Activated CD8-positive, alpha-beta T cell treated with anti-CD3 and anti-CD28 coated beads, Interleukin-2, amount 10 ng/mL, durations not matched to agents 7 days and 5 days (primary cell): Measurements from ENCODE around the gene CDCP1. TPM values are rescaled to one million over a fixed set of nuclear protein-coding genes. Genes with fewer than 3 reads are reported as not detected.
"Not testable (repeated sequence)": the region's sequence is repeated elsewhere in the genome, so short reads cannot be mapped to it uniquely, and the experiment has no call there.

Source experiments
- ATAC-seq: fragments of 150-1000 bp; cut with Tn5 transposase; one replicate; pipeline ENCODE4 v1.10.0; 2021; ENCODE audit warnings: moderate library complexity
- CTCF ChIA-PET: fragments of 350-600 bp; sonication (Branson Sonifier 250); formaldehyde crosslinking; loops from one replicate; lab custom pipeline; 2021; ENCODE audit warnings: antibody characterized with exemption; lab: Charles Lee
- POLR2A ChIA-PET: fragments of 350-600 bp; sonication (Branson Sonifier 250); formaldehyde crosslinking; loops from one replicate; lab custom pipeline; 2021; ENCODE audit warnings: antibody characterized with exemption; lab: Charles Lee
- DNase-seq: peaks from one replicate; pipeline ENCODE4 v3.0.0-alpha.2; 2020
- H3K27ac Mint-ChIP-seq: one replicate; pipeline ENCODE4 v1.8.0; 2021; ENCODE audit warnings: mild to moderate bottlenecking, mixed read lengths
- H3K27me3 Mint-ChIP-seq: one replicate; pipeline ENCODE4 v1.8.0; 2021; ENCODE audit warnings: low read depth, mixed read lengths
- H3K36me3 Mint-ChIP-seq: one replicate; pipeline ENCODE4 v1.8.0; 2021; ENCODE audit warnings: low read depth, mixed read lengths
- H3K4me1 Mint-ChIP-seq: one replicate; pipeline ENCODE4 v1.8.0; 2021; ENCODE audit warnings: low read depth, mixed read lengths
- H3K4me3 Mint-ChIP-seq: one replicate; pipeline ENCODE4 v1.8.0; 2021; ENCODE audit warnings: mild to moderate bottlenecking, mixed read lengths
- H3K9me3 Mint-ChIP-seq: one replicate; pipeline ENCODE4 v1.8.0; 2022; ENCODE audit warnings: mixed read lengths; ENCODE audit not compliant: insufficient read depth
- total RNA-seq, 2 experiments: library from RNA; stranded (reverse); gene quantifications; one replicate each; pipeline ENCODE4 v1.2.3, GENCODE V29; 2021

CDCP1 gene
- total RNA-seq, 2 experiments from 2014 or later, result 16.4 to 17.7 TPM

GRCh38 chr3:45062697-45063070 is 83.5 kb downstream of the CDCP1 start:
- Mint-ChIP-seq H3K4me1 (peaks cover 35% of the 10 kb centered on the region), H3K9me3 (no peaks in the 10 kb centered on the region), H3K27ac (no peak overlapping the region), H3K27me3 (peaks cover 6% of the 10 kb centered on the region), H3K36me3 (no peaks in the 10 kb centered on the region), H3K4me3 (no peak overlapping the region)
- no peak for DNase-seq
- no peak for ATAC-seq
- CTCF ChIA-PET, result interaction anchor here (3.3 kb wide), 1 partner anchor 21 kb away, joined by 9 read pairs; no protein-coding TSS in a partner anchor
- POLR2A ChIA-PET, result no interaction called here

- H3K9me3 Mint-ChIP-seq, result no peaks in the 10 kb centered on the region
- CTCF ChIA-PET, result interaction anchor here (0.8 to 0.9 kb wide), 2 partner anchors 20 to 61 kb away, joined by 3 to 4 read pairs; no protein-coding TSS in a partner anchor
- H3K4me3 Mint-ChIP-seq, result no peak overlapping the region
- peaks cover 24% of the 10 kb centered on the region for H3K4me1 Mint-ChIP-seq
- peaks cover 11% of the 10 kb centered on the region for H3K27me3 Mint-ChIP-seq
- POLR2A ChIA-PET, result no interaction called here
- DNase-seq (no peak), ATAC-seq (no peak)
- no peaks in the 10 kb centered on the region for H3K36me3 Mint-ChIP-seq
- no peak overlapping the region for H3K27ac Mint-ChIP-seq
These were observed 85.8 kb downstream of the CDCP1 start for GRCh38 chr3:45060165-45060892.

GRCh38 chr3:45059132-45059531 is 87.0 kb downstream of the CDCP1 start:
- H3K27me3 Mint-ChIP-seq, result peaks cover 11% of the 10 kb centered on the region
- ATAC-seq, result no peak
- H3K36me3 Mint-ChIP-seq, result no peaks in the 10 kb centered on the region
- H3K27ac Mint-ChIP-seq, result no peak overlapping the region
- POLR2A ChIA-PET, result interaction anchor here (1.1 kb wide), 1 partner anchor 47 kb away, joined by 3 read pairs; no protein-coding TSS in a partner anchor
- no peak for DNase-seq
- no peaks in the 10 kb centered on the region for H3K9me3 Mint-ChIP-seq
- H3K4me1 Mint-ChIP-seq, result peaks cover 17% of the 10 kb centered on the region
- CTCF ChIA-PET, result no interaction called here
- H3K4me3 Mint-ChIP-seq, result no peak overlapping the region

- Mint-ChIP-seq H3K4me1 (peaks cover 23% of the 10 kb centered on the region), H3K9me3 (no peaks in the 10 kb centered on the region), H3K4me3 (no peak overlapping the region), H3K27me3 (peaks cover 16% of the 10 kb centered on the region), H3K27ac (no peak overlapping the region), H3K36me3 (no peaks in the 10 kb centered on the region)
- ChIA-PET POLR2A (interaction anchor here (0.7 kb wide), 1 partner anchor 153 kb away, joined by 3 read pairs; no protein-coding TSS in a partner anchor), CTCF (interaction anchor here (0.9 to 5.6 kb wide), 4 partner anchors 15 to 602 kb away, joined by 3 to 76 read pairs (median 20); no protein-coding TSS in a partner anchor)
- no peak for ATAC-seq
- DNase-seq, result peak; percentile 29
These were observed 88.6 kb downstream of the CDCP1 start for GRCh38 chr3:45057557-45057956.

- ChIA-PET POLR2A (no interaction called here), CTCF (interaction anchor here (0.7 to 5.6 kb wide), 8 partner anchors 10 to 603 kb away, joined by 3 to 76 read pairs (median 6); no protein-coding TSS in a partner anchor)
- Mint-ChIP-seq H3K27ac (no peak overlapping the region), H3K27me3 (peaks cover 16% of the 10 kb centered on the region), H3K4me1 (peaks cover 19% of the 10 kb centered on the region), H3K9me3 (no peaks in the 10 kb centered on the region), H3K36me3 (no peaks in the 10 kb centered on the region), H3K4me3 (no peak overlapping the region)
- DNase-seq (no peak), ATAC-seq (no peak)
These were observed 89.4 kb downstream of the CDCP1 start for GRCh38 chr3:45056608-45057301.

- DNase-seq (peak; percentile 49), ATAC-seq (no peak)
- no peak overlapping the region for H3K27ac Mint-ChIP-seq
- no peak overlapping the region for H3K4me3 Mint-ChIP-seq
- ChIA-PET CTCF (interaction anchor here (0.6 to 5.6 kb wide), 16 partner anchors 8 to 441 kb away, joined by 3 to 76 read pairs (median 4); no protein-coding TSS in a partner anchor), POLR2A (interaction anchor here (0.6 kb wide), 1 partner anchor 11 kb away, joined by 3 read pairs; no protein-coding TSS in a partner anchor)
- H3K27me3 Mint-ChIP-seq, result peaks cover 18% of the 10 kb centered on the region
- peaks cover 19% of the 10 kb centered on the region for H3K4me1 Mint-ChIP-seq
- H3K36me3 Mint-ChIP-seq, result no peaks in the 10 kb centered on the region
- no peaks in the 10 kb centered on the region for H3K9me3 Mint-ChIP-seq
These were observed 90.6 kb downstream of the CDCP1 start for GRCh38 chr3:45055411-45056143.

- ATAC-seq, result no peak
- DNase-seq, result no peak
- Mint-ChIP-seq H3K4me1 (peaks cover 19% of the 10 kb centered on the region), H3K9me3 (no peaks in the 10 kb centered on the region), H3K27ac (no peak overlapping the region), H3K36me3 (no peaks in the 10 kb centered on the region), H3K27me3 (peaks cover 21% of the 10 kb centered on the region), H3K4me3 (no peak overlapping the region)
- ChIA-PET CTCF (interaction anchor here (0.6 to 5.6 kb wide), 14 partner anchors 8 to 441 kb away, joined by 3 to 76 read pairs (median 6); no protein-coding TSS in a partner anchor), POLR2A (interaction anchor here (0.6 kb wide), 1 partner anchor 11 kb away, joined by 3 read pairs; no protein-coding TSS in a partner anchor)
These were observed 91.2 kb downstream of the CDCP1 start for GRCh38 chr3:45055032-45055410.

- Mint-ChIP-seq H3K4me1 (peaks cover 19% of the 10 kb centered on the region), H3K27me3 (peaks cover 26% of the 10 kb centered on the region), H3K27ac (no peak overlapping the region), H3K36me3 (no peaks in the 10 kb centered on the region), H3K4me3 (no peak overlapping the region), H3K9me3 (no peaks in the 10 kb centered on the region)
- no peak for DNase-seq
- CTCF ChIA-PET, result interaction anchor here (1.1 to 5.6 kb wide), 7 partner anchors 7 to 442 kb away, joined by 4 to 76 read pairs (median 7); no protein-coding TSS in a partner anchor
- no peak for ATAC-seq
- POLR2A ChIA-PET, result no interaction called here
These were observed 91.9 kb downstream of the CDCP1 start for GRCh38 chr3:45054196-45054857.

GRCh38 chr3:45053805-45054195 is 92.4 kb downstream of the CDCP1 start:
- H3K4me1 Mint-ChIP-seq, result peaks cover 19% of the 10 kb centered on the region
- CTCF ChIA-PET, result interaction anchor here (3.1 to 5.6 kb wide), 3 partner anchors 11 to 156 kb away, joined by 27 to 76 read pairs (median 36); no protein-coding TSS in a partner anchor
- DNase-seq, ATAC-seq, H3K27ac Mint-ChIP-seq, H3K36me3 Mint-ChIP-seq, H3K4me3 Mint-ChIP-seq, H3K9me3 Mint-ChIP-seq, POLR2A ChIA-PET: not testable (repeated sequence)
- H3K27me3 Mint-ChIP-seq, result peaks cover 30% of the 10 kb centered on the region

- Mint-ChIP-seq H3K4me3 (no peak overlapping the region), H3K36me3 (no peaks in the 10 kb centered on the region), H3K9me3 (no peaks in the 10 kb centered on the region), H3K27ac (no peak overlapping the region), H3K27me3 (peaks cover 46% of the 10 kb centered on the region), H3K4me1 (peaks cover 13% of the 10 kb centered on the region)
- POLR2A ChIA-PET, result no interaction called here
- CTCF ChIA-PET, result interaction anchor here (1.3 to 2.9 kb wide), 2 partner anchors 9 to 13 kb away, joined by 3 to 14 read pairs; no protein-coding TSS in a partner anchor
- DNase-seq (no peak), ATAC-seq (no peak)
These were observed 94.5 kb downstream of the CDCP1 start for GRCh38 chr3:45051685-45052084.
